ENCODE results near the gene TBL3.
A peak's percentile ranks its signal among the peaks of the same experiment; 100 is the strongest.

DNA sequence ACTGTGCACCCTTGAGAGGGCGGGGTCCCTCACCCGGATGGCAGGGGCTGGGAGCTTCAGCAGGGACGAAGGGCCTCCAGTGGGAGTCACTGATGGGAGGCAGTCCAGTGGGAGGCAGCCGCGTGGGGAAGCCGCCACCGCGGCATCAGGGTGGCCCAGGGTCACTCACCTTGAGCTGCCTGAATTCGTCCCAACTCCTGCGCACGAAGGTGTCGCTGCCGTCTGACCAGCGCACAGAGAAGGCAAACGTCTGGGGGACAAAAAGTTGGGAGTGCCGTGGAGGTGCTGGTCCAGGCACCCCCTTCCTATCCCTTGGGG is 8.9 kb downstream of the TBL3 start:
- TF ChIP-seq CTCF (IDR thresholded peaks at IDR 0.05 in 2 of 3, conservative IDR thresholded peaks at IDR 0.05 in 1 of 3; ENCODE audit: borderline replicate concordance in 1 of 3, insufficient read depth in 1 of 3, low read depth in 2 of 3, low read length in 2 of 3) (no peak), POLR2A (IDR thresholded peaks at IDR 0.05; ENCODE audit: borderline replicate concordance, extremely low read depth, insufficient read depth, insufficient read length) (peak; percentile 13), REST (IDR thresholded peaks at IDR 0.05; ENCODE audit: low read depth) (no peak), ATF3 (IDR thresholded peaks at IDR 0.05) (no peak), SP1 (IDR thresholded peaks at IDR 0.05; ENCODE audit: low read depth) (no peak)

Measured in HCT116 (cell line).